Left renal pelvis (tissue), 4 donors: ENCODE data around the gene HLA-DRA. TPM values are rescaled to one million over a fixed set of nuclear protein-coding genes. Genes with fewer than 3 reads are reported as not detected.
"Not testable (repeated sequence)": the region's sequence is repeated elsewhere in the genome, so short reads cannot be mapped to it uniquely, and the experiment has no call there.

Experiments used
- DNase-seq, 4 donors: peaks; one replicate each; pipeline ENCODE4 v3.0.0-alpha.2; 2013; ENCODE audit warnings: low read depth in 4 of 4, low spot score in 3 of 4
- polyA plus RNA-seq, 4 donors: library from polyadenylated mRNA; unstranded; fragments of 120-200 nt; gene quantifications; one replicate each; pipeline ENCODE4 v1.2.1, GENCODE V29; 2013; ENCODE audit not compliant: insufficient read length in 4 of 4

The HLA-DRA gene
- polyA plus RNA-seq, 4 donors, result 47.0 to 82.4 (median 68.6) TPM

DNA sequence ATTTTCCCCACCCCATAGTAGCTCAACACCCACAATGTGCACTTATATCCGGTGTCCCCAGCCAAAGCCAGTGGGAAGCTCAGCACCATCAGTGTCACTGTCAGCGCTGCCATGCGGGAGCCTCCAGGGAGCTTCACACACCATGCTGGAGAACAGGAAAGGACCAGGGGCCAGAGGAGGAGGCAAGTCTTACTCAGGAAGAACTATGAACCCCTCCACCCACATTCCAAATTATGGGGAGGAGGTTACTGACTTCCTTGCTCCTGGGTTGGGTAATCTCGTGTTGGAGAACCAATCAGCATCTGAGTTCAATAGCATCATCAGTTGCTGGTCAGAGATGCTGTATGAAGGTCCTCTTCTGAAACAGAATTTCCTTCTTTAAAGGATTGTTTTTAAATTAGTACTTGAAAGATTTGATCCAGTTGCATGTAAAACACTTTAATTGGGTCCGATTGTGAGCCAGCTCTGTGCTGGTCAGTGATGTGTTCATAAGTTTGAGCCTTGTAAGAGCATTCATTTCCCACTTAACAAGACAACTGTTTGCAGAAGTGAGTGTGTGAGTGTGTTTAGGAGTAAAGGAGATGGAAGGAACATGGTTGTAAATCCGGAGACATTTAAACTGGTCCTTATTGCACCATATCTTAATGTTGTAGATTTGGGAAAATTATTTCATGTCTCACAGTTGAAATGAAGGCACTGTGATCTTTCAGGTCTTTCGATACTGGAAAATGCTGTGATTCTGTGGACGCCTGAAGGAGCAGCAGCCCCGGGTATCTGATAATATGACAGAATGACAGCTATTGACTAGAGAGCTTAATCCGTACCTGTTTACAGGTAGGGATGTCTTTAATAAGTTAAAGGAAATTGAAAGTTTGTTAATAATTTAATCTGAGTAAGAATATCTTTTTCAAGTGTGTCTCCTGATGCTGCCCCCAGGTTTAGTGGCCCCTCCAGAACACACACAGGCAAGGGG lies 34.0 kb downstream of the HLA-DRA start:
- not testable (repeated sequence) for DNase-seq

DNA sequence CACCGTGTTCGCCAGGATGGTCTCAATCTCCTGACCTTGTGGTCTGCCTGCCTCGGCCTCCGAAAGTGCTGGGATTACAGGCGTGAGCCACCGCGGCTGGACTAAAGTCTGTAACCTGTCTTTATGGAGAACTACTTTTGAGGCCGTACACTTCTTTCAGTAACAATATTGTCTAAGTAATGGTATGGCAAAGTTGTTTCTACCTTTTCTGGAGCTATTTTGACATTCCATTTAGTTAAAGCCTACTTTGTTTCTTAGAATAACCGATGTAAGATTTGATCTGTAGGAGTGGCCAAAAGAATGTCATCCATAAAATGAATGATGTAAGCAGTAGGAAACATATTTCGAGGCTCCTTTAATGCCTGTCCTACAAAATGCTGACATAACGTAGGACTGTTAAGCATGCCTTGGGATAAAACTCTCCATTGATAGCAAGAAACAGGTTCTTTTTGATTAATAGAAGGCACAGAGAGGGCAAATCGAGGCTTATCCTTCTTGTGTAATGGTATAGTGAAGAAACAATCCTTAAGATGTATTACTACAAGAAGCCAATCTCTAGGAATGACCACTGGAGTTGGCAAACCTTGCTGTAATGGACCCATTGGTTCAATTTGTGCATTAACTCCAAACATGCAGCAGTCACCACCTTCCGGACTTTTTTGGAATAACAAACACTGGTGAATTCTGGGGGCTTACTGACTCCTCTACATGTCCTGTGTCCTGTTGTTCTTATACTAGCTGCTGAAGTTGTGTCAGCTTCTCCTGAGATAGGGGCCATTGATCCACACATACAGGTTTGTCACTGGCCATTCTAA lies 35.9 kb downstream of the HLA-DRA start:
- no peak for DNase-seq

DNA sequence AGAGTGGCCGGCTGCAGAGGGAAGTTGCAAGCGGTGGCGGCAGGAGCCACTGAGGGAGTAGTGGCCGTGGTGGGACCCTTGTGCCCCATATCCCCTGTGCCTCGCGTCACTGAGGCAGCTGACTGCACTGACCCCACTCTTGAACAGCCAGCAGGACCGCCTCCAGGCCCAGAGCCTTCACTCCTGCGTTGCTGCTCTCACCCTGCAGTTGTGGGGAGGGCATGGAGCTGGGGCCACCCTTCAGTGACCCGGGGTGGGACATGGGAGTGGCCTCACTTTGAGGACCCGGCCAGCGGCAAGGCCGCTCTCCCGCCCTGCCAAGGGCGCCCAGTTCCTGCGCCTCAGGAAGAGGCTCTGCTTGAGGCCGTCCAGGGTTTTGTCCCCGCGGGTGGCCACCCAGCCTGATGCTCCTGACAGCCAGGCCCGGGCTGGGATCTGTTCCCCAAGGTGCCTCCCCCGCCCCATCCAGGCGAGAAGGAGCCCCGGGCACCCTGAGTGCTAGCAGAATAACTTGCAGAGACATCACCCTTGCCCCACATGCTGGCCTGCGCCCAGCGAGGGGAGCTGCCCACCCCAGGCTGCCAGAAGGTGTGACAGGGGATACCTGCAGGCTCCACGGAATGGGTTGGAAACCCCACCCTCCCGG lies 44.4 kb downstream of the HLA-DRA start:
- no peak for DNase-seq

DNA sequence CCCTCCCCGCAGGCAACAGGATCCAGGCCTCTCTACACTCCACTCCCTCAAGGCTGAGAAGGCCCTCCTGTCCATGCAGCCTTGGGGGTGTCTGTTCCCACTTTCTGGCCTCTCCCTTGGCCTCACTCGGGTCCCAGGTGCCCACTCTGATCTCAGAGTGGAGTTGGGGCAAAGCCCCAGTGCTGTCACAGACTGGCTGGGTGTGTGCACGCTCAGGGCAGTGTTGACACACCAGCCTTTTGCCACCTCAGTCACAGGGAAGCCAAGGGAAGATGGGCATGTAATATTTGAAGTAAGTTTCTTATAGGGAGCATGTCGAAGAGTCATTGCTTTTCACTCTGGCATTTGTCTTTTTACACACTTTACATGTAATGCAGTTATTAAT lies 44.9 kb downstream of the HLA-DRA start:
- no peak for DNase-seq

DNA sequence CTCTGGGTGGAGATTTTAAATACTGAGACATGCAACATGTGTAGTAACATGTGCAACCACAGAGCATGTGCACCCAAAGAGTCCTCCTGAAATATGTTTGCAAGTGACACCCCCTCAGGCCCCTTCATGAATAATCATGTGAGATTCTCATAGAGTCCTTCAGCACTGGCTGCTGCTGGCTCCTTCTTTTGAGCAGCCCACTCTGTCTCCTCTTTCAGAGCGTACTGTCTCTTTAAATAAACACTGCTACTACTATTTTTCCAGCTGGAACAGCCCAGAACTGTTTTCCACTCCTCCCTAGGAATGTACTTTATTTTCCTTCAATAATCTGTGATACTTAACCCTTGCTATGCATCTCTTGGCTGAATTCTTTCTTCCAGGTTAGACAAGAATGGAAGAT lies 48.4 kb downstream of the HLA-DRA start:
- no peak for DNase-seq

DNA sequence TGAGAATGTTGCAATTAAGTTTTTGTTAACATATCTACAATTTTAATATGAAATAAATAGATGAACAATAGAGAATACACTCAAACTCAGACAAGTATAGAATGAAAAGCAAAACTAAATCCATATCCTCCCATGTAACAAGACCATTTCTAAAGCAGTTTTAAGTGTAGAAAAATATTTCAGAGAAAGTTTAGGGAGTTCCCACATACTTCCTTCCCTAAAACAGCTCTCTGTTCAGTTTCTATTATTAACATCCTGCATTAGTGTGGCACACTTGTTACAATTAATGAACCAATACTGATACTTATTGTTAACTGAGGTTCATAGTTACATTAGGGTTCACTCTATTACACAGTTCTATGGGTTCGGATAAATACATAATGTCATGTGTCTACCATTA lies 52.0 kb downstream of the HLA-DRA start:
- DNase-seq, result no peak

DNA sequence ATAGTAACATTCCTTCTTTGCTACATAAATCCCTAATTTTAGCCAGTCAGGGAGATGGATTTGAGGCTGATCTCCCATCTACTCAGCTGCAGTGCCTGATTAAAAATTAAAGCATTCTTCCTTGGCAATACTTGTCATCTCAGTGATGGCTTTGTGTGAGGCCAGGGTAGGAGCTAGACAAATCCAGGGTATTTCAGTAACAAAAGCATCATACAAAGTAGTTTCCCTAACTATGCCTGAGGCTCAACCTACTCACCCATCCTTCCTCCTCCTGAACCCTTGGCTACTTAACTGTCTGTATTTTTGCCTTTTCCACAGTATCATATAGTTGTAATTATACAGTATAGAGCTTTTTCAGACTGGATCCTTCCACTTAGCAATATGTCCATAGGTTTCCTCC lies 52.7 kb downstream of the HLA-DRA start:
- DNase-seq, result no peak

Other genes starting within 250 kb of the HLA-DRA start
- gene PBX2, start 249.7 kb upstream of the HLA-DRA start, polyA plus RNA-seq, result 100 to 1,000 TPM; 135 to 202 (median 172) TPM
- gene GPSM3, start 247.2 kb upstream of the HLA-DRA start, polyA plus RNA-seq, result 10 to 100 TPM in 1 of 4 donors, 1 to 10 TPM in 3; 8.0 to 13.3 (median 8.8) TPM
- 10 to 100 TPM; 14.3 to 19.3 (median 17.0) TPM for gene NOTCH4, start 215.8 kb upstream of the HLA-DRA start, polyA plus RNA-seq
- under 1 TPM in 1 of 4 donors, not detected in 3; 0.18 TPM for gene TSBP1, start 68.0 kb upstream of the HLA-DRA start, polyA plus RNA-seq
- 1 to 10 TPM in 1 of 4 donors, under 1 TPM in 3; 0.18 to 1.5 (median 0.58) TPM for gene BTNL2, start 32.7 kb upstream of the HLA-DRA start, polyA plus RNA-seq
- gene HLA-DRB5, start 90.4 kb downstream of the HLA-DRA start, polyA plus RNA-seq, result 10 to 100 TPM in 1 of 4 donors, 1 to 10 TPM in 3; 7.4 to 43.0 (median 8.6) TPM
- gene HLA-DRB1, start 150.0 kb downstream of the HLA-DRA start, polyA plus RNA-seq, result 10 to 100 TPM; 24.8 to 55.2 (median 35.3) TPM
- 1 to 10 TPM; 2.2 to 4.5 (median 3.6) TPM for gene HLA-DQA1, start 197.5 kb downstream of the HLA-DRA start, polyA plus RNA-seq
- 10 to 100 TPM in 1 of 4 donors, 1 to 10 TPM in 3; 3.1 to 11.8 (median 6.1) TPM for gene HLA-DQB1, start 226.8 kb downstream of the HLA-DRA start, polyA plus RNA-seq